Prostate gland (tissue), 2 donors: ENCODE data around the gene PPCDC. TPM values are rescaled to one million over a fixed set of nuclear protein-coding genes. Genes with fewer than 3 reads are reported as not detected.

Source experiments
- DNase-seq: peaks from one replicate; pipeline ENCODE4 v3.0.0-alpha.2; 2019; ENCODE audit warnings: low spot score
- H3K27ac ChIP-seq, 2 donors: fragments of 200-600 bp; sonication (generic); 2 replicates each; pipeline ENCODE4 v1.5.1; 2017 to 2019
- H3K27me3 ChIP-seq: fragments of 200-600 bp; sonication (generic); replicated peaks from 2 replicates; pipeline ENCODE4 v1.5.1; 2019; ENCODE audit not compliant: insufficient read depth
- H3K36me3 ChIP-seq, 2 donors: fragments of 200-600 bp; sonication (generic); 1 replicate in 1 of 2; 2 replicates in 1 of 2; pipeline versions ENCODE4 v1.5.1 to v1.8.1; 2017 to 2019
- H3K4me1 ChIP-seq: fragments of 200-600 bp; sonication (generic); replicated peaks from 2 replicates; pipeline ENCODE4 v1.5.1; 2019
- H3K4me3 ChIP-seq, 2 donors: fragments of 200-600 bp; sonication (generic); 2 replicates each; pipeline ENCODE4 v1.5.1; 2017 to 2019
- H3K9me3 ChIP-seq: fragments of 200-600 bp; sonication (generic); 2 replicates; pipeline ENCODE4 v1.5.1; 2017
- POLR2A ChIP-seq: fragments of 450-650 bp; IDR thresholded peaks from one replicate; pipeline ENCODE4 v1.6.1; 2016; ENCODE audit warnings: antibody characterized with exemption, mild to moderate bottlenecking
- POLR2AphosphoS5 ChIP-seq: sonication (generic); formaldehyde crosslinking; IDR thresholded peaks from one replicate; pipeline ENCODE4 v1.6.1; 2017; ENCODE audit warnings: antibody characterized with exemption
- WGBS: methylation state at CpG from one replicate; pipeline ENCODE4 v1.1.5; 2018; 5-methylcytosine and 5-hydroxymethylcytosine counted together
- intact Hi-C: fragments of 100-400 bp; cut with DNase I; formaldehyde crosslinking; loops from one replicate; pipeline ENCODE4 v1.14.2; 2022
- total RNA-seq, 2 donors: library from RNA; depleted of rRNA; stranded (reverse); fragments of >200 nt; gene quantifications; one replicate each; pipeline ENCODE4 v1.1.0, GENCODE V29; 2016
- TF ChIP-seq, protein P1 (sequence below), 4 experiments: fragments of 200-600 bp in 2 of 4; fragments of 450-650 bp in 2 of 4; sonication (generic) in 2 of 4; IDR thresholded peaks; 1 replicate in 3 of 4; 2 replicates in 1 of 4; pipeline ENCODE4 v1.5.1; 2016 to 2019; ENCODE audit warnings: antibody characterized with exemption in 4 of 4, mild to moderate bottlenecking in 2 of 4, moderate library complexity in 2 of 4

The PPCDC gene
- total RNA-seq, 2 donors from 2014 or later: 19.4 to 22.0 TPM

DNA sequence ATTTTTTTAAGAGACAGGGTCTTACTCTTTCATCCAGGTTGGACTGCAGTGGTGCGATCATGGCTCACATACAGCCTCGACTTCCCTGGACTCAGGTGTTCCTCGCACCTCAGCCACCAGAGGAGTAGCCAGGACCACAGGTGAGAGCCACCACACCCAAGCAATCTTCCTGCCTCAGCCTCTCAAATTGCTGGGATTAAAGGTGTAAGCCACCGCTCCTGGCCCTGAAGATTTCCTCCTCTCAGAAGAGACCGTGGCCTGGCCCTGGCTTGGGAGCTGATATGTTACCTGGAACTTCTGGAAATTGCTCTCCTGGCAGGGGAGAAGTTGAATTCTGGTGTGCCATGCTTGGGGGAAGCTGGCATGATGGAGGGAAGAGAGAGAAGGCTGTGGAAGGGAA is 36.2 kb downstream of the PPCDC start:
- 97% methylated on average over 5 of the region's 5 CpGs for WGBS
- Histone ChIP-seq H3K4me3 (no peak overlapping the region), H3K4me1 (no peaks in the 10 kb centered on the region), H3K9me3 (no peaks in the 10 kb centered on the region), H3K27ac (no peak overlapping the region), H3K27me3 (no peaks in the 10 kb centered on the region), H3K36me3 (no peaks in the 10 kb centered on the region)
- intact Hi-C loops: no loop called here
- TF ChIP-seq POLR2AphosphoS5 (no peak), POLR2A (no peak)
- TF ChIP-seq, protein P1, sequence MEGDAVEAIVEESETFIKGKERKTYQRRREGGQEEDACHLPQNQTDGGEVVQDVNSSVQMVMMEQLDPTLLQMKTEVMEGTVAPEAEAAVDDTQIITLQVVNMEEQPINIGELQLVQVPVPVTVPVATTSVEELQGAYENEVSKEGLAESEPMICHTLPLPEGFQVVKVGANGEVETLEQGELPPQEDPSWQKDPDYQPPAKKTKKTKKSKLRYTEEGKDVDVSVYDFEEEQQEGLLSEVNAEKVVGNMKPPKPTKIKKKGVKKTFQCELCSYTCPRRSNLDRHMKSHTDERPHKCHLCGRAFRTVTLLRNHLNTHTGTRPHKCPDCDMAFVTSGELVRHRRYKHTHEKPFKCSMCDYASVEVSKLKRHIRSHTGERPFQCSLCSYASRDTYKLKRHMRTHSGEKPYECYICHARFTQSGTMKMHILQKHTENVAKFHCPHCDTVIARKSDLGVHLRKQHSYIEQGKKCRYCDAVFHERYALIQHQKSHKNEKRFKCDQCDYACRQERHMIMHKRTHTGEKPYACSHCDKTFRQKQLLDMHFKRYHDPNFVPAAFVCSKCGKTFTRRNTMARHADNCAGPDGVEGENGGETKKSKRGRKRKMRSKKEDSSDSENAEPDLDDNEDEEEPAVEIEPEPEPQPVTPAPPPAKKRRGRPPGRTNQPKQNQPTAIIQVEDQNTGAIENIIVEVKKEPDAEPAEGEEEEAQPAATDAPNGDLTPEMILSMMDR (IDR thresholded peaks at IDR 0.05): no peak
- DNase-seq: no peak

DNA sequence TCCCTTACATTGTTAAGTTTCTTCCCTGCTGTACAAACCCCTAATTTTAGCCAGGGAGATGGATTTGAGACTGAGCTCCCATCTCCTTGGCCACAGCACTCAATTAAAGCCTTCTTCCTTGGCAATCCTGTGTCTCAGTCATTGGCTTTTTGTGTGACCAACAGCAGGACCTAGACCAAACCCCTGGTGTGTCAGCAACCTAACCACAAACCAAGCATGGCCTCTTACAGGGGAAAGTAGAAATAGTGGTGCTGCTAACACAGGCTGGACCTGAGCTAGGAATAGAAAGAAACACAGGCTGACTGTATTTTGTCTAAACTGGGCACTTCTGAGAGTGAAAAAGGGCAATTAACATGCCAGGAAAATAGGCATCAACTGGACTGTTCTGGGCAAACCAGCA is 37.9 kb downstream of the PPCDC start:
- Histone ChIP-seq H3K27me3 (no peaks in the 10 kb centered on the region), H3K4me3 (no peak overlapping the region), H3K9me3 (no peaks in the 10 kb centered on the region), H3K4me1 (no peaks in the 10 kb centered on the region), H3K36me3 (no peaks in the 10 kb centered on the region), H3K27ac (no peak overlapping the region)
- TF ChIP-seq POLR2AphosphoS5 (no peak), POLR2A (no peak)
- TF ChIP-seq, protein P1 (IDR thresholded peaks at IDR 0.05): no peak
- intact Hi-C loops: no loop called here
- DNase-seq: no peak

DNA sequence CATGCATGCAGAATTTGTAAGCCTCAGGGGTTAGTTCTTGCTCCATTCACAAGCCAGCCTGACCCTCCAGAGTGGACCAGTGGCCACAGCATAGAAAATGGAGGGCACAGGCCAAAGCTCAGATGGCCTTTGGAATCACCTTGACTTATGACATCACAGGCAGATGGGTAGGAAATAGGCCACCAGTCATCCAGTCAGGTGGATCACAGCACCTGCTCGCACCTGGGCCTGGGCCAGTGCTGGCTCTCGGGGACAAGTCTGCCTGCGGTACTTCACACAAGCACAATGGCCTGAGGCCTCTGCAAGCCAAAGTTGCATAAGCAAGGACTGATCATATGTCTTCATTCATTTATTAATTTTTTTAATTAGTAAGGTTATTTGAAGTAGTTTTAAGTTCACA is 39.3 kb downstream of the PPCDC start:
- Histone ChIP-seq H3K4me3 (no peak overlapping the region), H3K27ac (no peak overlapping the region), H3K4me1 (no peaks in the 10 kb centered on the region), H3K36me3 (no peaks in the 10 kb centered on the region), H3K9me3 (no peaks in the 10 kb centered on the region), H3K27me3 (no peaks in the 10 kb centered on the region)
- TF ChIP-seq, protein P1 (IDR thresholded peaks at IDR 0.05): no peak
- no peak for TF ChIP-seq POLR2A
- no peak for TF ChIP-seq POLR2AphosphoS5
- intact Hi-C loops: no loop called here
- 63% methylated on average over 3 of the region's 3 CpGs for WGBS
- DNase-seq: no peak

DNA sequence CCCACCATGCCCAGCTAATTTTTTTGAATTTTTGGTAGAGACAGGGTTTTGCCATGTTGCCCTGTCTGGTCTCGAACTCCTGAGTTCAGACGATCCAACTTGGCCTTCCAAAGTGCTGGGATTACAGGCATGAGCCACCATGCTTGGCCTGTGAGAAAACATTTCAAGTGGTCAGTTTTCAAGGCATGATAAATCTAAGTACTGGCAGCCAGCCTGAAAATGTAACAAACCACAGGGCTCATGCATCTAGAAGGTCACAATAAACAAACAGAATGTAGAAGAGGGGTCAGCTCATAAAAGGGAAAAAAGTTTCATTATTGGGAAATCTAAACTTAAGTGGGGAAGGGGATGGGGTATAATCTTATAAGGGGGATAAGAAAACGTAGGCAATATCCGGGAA is 39.9 kb downstream of the PPCDC start:
- Histone ChIP-seq H3K36me3 (no peaks in the 10 kb centered on the region), H3K27ac (no peak overlapping the region), H3K4me3 (no peak overlapping the region), H3K4me1 (no peaks in the 10 kb centered on the region), H3K27me3 (no peaks in the 10 kb centered on the region), H3K9me3 (no peaks in the 10 kb centered on the region)
- TF ChIP-seq, protein P1 (IDR thresholded peaks at IDR 0.05): no peak
- no peak for TF ChIP-seq POLR2AphosphoS5
- no peak for TF ChIP-seq POLR2A
- WGBS: 65% methylated on average over 4 of the region's 4 CpGs
- intact Hi-C loops: no loop called here
- DNase-seq: no peak

DNA sequence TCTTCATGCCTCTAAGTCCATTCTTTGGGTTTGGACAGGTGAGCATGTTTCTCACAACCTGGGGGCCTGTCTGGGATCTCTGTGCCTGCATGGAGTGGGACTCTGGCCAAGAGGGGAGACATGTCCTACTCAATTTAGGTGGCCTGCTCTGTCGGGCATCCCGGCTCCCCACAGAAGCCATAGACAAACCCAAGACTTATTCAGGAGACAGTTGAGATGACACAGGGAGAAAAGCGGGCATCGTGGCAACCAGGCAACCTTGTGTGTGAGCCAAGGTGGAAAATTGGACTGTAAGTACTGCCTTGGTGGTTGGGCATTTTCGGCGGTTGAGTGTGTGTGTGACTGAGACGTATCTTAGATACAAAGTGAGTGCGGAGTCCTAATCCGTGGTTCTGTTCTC is 40.5 kb downstream of the PPCDC start:
- WGBS: 92% methylated on average over 9 of the region's 9 CpGs
- H3K27ac ChIP-seq: no peak overlapping the region
- H3K9me3 ChIP-seq: no peaks in the 10 kb centered on the region
- no peaks in the 10 kb centered on the region for H3K4me1 ChIP-seq
- no peak overlapping the region for H3K4me3 ChIP-seq
- no peak for DNase-seq
- TF ChIP-seq POLR2A (no peak), POLR2AphosphoS5 (no peak)
- TF ChIP-seq, protein P1 (IDR thresholded peaks at IDR 0.05): no peak
- intact Hi-C loops: no loop called here
- H3K27me3 ChIP-seq: no peaks in the 10 kb centered on the region
- no peaks in the 10 kb centered on the region for H3K36me3 ChIP-seq
